Fibroblast of skin of abdomen (primary cell): ENCODE results near the gene RCL1.

Experiments used
- DNase-seq: peaks from one replicate; pipeline ENCODE4 v3.0.0-alpha.2; 2013

The RCL1 gene

DNA sequence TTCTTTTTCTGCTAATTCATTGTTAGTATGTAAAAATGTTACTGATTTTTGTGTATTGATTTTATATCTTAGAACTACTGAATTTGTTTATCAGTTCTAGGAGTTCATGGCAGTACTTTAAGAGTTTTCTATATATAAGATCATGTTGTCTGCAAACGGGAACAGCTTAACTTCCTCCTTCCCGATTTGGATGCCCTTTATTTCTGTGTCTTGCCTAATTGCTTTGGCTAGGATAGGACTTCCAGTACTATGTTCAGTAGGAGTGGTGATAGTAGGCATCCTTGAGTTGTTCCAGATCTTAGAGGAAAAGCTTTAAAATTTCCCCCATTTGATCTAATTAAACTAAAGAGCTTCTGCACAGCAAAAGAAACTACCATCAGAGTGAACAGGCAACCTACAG is 20.1 kb downstream of the RCL1 start:
- DNase-seq = no peak

DNA sequence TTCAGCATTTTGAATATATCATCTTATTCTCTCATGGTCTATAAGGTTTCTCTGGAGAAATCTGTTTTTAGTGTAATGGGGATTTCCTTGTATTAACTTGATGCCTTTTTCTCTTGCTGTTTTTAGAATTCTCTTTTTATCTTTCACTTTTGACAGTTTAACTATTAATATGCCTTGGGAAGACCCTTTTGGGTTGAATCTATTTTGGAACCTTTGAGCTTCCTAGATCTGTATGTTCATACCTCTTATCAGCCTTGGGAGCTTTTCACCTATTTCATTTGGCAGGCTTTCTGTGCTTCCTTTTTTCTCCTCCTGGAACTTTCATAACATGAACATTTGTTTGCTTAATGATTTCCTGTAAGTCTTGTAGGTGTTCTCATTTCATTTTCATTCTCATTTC is 22.2 kb downstream of the RCL1 start:
- DNase-seq = no peak

DNA sequence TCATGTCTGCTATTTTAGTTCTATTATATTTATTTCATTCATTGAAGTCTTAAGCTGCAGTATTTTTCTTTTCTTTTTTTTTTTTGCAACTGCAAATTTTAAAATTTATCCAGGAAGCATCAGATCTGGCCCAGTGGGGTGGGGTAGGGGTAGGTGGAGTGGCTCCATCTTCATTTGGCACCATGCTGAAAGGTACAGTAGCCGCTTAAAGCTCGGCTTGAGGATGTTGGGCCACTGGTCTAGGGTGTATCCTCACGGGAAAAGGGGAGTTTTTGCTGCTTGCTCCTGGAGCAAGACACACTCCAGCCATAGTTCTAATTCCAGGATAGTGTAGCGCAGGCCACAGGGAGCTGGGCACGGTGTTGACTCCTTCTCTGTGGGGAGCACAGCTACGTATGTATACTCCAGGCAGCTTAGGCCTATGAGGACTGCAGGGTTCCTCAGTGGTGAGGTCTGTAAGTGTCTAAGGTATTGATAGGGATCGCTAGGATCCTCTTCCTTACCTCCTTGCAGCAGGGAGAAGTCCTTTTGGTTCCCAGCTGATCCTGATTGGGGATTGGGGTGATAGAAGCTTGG is 22.7 kb downstream of the RCL1 start:
- no peak for DNase-seq

DNA sequence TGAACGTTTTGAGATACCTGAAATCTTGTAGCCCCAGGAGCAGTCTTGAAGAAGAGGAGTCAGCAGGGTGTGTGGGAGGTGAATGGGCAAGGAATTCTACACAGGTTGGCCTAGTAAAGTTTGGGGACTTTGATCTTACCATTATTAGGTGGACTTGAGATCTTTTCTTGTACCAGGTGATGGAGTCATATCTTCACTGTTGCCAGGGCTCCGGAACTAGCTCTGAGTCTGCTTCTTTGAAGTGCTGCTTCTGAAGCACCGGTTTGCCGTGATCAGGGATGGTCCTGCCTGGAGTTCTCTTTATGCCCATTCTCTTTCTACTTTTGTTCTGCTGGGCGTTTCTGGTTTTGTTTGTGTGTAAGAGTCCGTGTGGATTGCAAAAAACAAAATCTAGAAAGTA is 27.4 kb downstream of the RCL1 start:
- DNase-seq = no peak

DNA sequence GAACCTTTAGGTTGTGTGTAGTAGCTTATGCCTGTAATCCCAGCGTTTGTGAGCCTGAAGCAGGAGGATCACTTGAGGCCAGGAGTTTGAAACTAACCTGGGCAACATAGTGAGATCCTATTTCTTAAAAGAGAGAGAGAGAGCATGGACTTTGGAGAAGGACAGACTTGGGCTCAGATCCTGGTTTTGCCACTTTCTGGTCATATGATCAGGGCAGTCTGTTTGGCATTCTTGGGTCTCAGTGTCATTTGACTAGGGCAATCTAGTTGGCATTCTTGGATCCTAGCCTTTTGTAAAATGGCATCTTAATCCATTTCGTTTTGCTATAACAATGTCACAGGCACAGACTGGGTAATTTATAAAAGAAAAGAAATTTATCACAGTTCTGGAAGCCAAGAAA is 28.4 kb downstream of the RCL1 start:
- DNase-seq = no peak

DNA sequence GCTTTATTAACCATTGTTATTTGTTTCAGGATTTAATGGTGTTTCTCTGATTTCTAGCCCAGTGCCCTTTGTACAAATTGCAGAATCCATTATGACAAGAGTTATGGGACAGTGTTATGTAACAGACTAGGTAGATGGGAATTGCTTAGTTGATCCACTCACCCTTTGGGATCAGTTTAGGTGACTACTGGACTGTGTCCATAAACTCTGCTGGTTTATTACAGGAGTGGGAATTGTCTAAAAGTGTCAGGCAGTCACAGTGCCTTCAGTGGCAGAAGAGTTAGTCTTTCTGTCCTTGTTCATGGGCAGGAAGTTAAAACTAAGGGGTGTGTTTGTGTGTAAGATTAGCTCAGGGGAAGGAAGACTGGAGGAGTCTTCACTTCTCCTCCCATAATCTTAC is 29.3 kb downstream of the RCL1 start:
- DNase-seq = no peak

DNA sequence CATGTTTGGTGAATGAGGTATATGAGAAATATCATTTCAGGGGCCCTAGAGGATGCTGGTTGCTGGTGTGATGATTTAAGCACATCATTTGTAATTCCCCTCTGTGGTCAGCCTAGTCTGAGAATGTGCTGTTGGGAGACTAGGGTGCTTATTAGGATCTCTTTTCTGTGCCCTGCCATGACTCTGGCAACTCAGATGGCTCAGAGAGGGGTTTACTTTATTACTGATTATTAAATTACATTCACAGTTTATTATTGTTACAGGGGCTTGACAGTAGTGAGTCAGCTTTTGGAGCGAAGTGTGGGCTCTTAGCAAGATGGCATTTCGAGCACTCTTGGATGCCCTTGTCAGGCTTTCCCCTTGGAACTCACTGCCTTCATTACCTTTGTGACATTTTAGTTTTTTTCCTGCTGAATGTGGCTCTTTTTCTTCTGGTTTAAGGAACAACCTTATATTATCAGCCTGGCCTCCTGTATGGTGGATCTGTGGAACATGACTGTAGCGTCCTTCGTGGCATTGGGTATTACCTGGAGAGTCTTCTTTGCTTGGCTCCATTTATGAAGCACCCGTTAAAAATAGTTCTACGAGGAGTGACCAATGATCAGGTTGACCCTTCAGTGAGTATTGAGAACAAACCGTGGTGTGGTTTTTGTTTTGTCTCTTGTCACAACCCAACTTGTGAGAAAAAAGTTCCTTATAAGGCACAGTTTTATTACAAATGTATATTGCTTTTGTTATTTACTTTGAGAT is 33.8 kb downstream of the RCL1 start:
- DNase-seq = no peak

DNA sequence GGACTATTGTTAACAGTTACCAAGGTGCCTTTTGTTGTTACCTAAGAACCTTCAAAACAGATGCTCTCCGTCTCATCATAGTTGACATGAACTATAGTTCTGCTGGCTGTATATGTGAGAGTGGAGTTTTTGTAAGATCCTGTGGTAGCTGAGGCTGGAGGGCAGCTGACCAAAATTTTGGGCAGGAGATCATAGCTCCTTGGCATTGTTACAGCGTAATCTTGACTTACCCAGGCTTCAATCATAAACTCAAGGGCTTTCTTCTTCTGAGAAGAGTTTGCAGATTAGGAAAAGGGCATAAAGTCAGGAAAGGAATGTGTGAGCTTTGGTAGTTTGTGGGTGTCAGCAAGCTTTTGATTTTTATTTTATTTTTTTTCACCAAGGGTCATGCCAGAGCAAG is 34.5 kb downstream of the RCL1 start:
- no peak for DNase-seq

DNA sequence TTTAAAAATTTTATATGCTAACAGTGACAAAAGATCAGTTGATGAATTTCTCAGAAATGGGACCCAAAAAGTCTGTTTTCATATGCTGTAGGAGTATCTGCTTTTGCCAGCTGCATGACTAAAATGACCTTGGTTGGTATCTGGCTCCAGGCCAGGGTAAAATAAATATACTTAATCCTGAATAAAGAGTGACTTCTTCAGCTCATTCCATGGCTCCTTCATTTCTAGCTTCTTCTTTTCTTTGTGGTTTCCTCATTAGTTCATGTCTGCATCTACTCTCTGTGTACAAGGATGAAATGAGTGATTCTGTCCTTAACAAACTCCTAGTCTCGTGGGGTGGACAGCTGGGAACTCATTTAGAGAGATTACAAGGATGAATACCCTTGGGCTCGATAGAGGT is 36.0 kb downstream of the RCL1 start:
- DNase-seq = peak; percentile 16

DNA sequence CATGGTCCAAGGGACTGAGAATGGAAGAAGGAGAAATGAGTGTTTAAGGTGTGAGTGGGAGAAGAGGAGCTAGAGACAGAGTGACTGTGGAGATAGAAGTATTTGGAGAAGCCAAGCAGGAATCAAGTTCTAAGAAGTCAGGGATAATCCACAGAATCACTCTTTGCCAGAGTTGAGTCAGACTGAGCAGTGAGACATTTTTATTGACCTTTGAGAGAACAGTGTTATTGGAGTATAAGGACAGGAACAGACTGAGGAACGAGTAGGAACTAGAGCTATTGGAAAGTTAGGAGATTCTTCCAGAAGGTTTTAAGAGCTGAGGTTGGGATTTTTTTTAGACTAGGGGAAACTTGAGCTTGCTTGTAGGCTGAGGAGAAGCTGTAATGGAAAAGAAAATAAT is 37.2 kb downstream of the RCL1 start:
- peak; percentile 15 for DNase-seq

DNA sequence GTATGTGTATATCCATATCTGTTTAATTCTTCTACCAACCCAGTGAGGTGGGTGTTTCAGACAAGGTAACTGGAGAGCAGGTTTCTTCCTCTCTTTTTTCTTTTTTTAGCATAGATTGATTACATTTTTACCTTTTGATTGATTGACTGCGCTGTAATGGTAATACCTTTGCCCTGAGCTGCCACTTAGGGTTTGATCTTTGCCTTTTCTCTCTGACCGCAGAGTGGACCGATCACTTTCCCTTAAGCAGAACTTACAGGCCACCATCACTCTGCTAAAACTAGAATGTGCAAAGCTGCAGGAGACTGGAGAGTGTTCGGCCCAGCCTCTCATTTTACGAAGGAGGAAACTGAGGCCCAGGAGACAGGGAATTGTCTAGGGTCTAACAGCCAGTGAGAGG is 38.0 kb downstream of the RCL1 start:
- DNase-seq = no peak

DNA sequence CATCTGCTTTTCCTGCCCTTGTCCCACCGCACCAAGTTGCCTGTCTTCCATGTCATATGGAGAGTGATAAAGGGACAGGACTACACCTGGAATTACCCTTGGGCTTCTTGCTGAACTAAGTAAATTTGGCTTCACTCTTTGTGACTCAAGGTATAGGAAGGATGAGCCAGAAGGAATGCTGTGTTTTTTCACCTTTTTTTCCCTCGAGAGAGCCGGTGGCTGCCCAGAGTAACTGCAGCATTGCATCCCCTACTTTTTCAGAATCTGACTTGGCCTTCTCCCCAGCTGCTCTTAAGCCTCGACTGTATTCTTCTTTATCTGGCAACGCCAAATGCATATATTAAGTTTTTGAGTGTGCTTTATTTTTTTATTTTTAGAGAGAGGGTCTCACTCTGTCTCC is 38.4 kb downstream of the RCL1 start:
- DNase-seq = no peak

DNA sequence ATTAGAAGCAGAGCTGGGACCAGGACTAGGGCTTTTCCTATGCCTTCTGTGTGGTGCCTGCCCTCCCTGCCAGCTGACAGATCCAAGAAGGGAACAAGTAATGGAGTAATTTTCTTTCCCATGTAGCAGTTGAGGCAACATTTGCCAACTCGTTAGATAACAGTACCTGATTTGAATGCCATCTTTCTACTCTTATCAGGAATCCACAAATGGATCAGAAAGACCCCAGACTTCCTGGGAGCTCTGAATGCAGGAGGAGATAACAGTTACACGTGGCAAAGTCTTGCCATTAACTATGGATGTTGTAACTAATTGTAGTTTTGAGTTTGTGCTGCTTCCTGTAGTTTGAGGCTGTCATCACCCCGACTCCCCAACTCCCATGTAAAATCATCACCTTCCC is 39.2 kb downstream of the RCL1 start:
- no peak for DNase-seq

DNA sequence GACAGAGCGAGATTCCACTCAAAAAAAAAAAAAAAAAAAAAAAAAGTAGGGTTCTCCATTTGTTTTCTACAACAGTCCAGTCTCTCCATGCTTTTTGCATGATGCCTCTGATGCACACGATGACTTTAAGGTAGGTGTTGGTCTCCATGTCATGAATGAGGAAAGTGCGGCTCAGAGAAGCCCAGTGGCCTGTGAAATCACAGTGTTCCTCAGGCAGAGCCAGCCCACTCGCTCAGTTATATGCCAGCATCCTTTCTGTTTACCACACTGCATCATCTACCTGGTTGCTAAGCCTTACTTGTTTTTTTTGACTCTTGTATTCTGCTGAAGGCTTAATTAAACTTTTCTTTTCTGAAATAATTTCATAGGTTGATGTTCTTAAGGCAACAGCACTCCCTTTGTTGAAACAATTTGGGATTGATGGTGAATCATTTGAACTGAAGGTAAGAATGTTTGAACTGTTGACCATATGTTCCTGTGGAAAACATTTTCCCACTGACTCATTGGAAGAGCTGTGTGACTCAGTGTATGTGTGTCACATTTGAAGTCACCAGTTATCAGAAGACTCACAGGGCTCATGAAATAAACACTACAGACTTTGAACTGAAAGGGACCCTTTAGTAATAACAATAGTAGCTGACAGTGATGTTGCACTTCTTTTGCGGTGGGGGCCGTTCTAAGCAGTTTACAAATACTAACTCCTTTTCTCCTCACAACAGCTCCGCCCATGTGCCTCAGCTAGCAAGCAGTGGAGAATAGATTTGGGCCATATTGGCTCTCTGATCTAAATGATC is 40.2 kb downstream of the RCL1 start:
- DNase-seq = peak; percentile 91

DNA sequence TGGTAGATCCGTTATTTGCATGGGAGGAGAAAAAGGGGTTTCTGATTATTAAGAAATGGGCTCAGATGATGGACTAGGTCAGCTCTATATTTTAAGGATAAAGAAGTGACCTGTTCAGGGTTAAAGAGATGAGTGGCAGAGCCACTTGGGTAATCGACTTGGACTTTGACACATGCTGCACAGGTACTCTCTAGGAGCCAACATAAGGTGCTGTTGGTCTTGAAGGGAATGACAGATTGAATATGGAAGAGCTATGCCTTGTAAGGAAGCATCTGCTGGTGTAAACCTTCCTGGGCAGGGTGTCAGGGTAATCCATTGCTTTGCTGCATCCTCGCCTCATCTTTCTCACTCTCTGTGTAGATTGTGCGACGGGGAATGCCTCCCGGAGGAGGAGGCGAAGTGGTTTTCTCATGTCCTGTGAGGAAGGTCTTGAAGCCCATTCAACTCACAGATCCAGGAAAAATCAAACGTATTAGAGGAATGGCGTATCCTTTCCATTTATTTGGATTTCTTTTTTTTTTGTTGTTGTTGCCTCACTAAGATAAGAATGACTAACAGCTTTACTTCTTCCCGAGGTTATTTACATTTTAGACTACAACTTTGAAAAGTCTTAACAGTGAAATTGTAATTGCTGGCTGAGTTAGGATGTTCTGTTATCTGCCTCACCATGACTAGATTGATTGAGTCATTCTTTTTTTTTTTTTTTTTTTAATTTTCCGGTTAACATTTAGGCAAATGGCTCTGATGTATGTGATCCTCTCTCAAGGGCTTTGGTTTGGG is 41.2 kb downstream of the RCL1 start:
- no peak for DNase-seq

DNA sequence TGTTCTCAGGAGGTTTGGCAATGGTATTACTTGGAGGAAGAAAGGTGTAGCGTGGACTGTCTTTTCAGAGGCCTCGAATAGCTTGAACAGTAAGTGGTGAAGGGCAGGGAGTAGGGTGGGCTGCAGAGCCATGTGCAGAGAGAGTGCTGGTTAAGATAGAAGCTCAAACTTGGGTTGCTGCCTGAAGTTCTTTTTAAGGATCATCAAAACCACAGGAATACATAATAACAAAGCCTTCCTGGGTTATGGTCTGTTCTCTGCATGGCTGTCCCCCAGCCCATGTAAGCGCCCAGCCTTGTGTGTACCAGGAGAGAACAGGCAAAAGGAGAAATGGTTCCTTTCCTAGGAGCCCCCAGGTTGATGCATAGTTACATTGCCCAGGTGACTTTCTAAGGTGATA is 43.9 kb downstream of the RCL1 start:
- no peak for DNase-seq

DNA sequence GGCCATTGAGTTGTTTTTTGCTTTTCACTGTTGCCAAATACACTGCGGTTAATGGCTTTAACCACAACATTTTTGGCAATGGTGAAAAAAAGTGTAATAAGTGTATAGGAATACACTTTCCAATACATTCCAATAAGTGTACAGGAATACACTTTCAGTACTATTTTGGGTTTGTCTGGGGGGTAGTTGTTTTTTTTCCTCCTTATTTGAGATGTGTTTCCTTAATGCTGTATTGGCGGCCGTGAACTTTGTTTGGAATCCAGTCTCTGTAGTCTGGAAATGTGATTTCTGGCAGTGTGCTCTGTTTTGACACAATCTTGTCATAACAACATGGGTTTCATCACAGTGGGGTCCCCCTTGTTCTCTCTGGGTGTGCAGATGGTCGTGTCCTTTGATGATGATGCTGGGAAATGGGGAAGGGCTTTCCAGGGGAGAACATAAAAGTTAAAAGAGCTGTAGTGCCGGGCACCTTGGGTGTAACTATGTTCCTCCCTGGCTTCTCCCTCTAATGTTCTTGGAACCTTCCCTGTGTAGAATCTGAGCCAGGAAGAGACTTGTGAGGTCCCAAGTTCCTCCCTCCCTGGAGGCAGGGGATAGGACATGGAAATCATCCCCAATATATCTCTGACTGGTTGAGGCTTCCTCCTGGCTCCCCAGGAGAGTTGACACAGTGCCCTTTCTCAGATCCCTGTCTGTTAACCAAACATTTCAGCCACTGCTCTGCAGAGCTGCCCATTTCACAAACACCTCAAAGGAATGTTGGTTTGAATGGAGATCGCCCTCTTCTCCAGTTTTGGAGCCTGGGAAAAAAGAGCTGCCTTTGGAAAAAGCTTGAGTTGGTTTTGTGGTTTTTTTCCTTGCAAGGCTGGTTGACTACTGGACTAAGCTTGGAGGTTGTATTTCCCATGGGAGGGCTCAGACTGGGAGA is 44.8 kb downstream of the RCL1 start:
- DNase-seq = peak; percentile 88

DNA sequence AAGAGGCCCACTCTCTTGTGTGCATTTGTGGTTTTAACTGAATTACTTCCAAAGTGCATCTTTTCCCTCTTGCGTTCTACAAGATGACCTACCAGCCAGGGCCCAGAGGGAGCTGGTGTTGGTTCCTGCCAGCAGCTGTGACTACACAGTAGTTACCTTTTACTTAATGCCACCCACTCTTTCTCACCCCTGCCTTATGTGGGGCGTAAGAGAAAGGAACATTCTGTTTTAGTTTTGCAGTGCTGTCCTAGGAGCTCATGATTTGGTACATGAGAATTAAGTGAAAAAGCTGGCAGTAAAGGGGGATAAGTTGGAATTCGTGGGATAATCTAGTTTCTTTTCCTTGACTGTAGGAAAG is 45.4 kb downstream of the RCL1 start:
- DNase-seq = no peak

DNA sequence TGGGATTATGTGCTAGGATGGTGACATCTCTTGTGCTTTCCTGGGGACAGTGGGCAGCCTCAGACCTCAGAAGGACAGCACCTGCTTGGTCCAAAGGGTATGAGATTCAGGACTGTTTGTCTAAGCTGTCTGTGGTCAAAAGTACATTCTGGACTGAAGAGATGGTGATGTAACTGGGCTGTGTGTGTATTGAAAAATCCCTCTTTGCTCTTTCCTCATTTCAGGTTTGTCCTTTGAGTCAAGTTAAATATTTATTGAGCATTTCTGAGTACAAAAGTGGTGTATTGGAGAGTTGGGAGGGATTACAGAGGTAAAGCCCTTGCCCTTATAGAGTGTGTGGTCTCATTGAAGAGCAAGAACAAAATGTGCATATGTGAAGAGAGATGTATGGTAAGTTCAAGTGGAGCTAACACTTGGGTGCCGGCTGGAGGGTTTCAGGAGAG is 46.7 kb downstream of the RCL1 start:
- no peak for DNase-seq

DNA sequence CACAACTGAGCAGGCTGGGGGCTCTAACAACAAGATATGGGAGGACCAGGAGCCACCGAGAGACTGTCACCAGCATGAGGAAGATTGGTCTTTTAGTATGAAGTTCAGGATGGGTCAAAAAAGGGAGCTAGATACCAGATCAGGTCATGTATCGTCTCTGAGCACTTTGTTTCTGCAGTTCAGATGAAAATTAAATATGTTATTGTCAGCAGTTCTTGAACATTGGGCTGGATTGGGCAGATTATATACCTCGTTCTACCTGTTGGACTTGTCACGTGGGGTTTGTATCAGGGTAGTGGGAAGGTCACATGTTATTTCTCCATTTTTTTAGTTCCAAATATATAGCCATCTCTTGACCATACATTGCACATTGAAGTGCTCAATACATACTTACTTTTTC is 47.3 kb downstream of the RCL1 start:
- no peak for DNase-seq

DNA sequence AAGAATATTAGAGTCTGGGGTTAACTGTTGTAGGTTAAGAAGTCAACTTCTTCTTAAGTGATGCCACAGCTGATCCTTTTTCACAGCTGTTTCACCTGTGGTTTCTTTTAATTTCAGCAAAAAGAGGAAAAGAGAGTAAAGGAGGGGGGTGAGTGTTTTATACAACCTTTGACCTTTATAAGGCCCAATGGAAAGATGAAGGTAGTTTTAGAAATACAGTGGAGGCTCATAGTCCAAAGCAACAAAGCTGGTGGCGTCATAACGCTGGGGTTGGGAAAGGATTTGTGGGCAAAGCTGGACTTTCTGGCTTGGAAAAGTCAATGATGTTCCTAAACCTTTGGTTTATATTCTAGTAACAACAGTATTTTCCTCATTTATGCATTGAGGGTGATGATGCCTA is 49.5 kb downstream of the RCL1 start:
- DNase-seq = no peak

DNA sequence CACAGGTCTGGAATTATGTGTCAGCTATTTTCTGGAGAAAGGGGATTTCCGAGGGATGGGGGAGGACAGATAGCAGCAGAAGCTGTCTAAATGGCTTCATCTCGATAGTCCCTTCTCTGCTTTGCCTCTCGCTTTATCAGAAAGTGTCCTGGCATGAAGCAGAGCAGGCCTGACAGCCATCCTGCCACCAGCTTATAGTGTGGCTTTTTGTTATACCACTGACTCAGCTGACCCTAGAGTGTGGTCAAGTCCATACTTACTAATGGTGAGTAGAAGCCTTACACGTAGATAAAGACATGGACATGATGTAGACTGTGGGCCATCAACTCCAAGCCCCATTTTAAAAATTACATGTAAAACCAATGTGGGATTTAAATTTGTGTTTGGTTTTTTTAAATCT is 50.0 kb downstream of the RCL1 start:
- no peak for DNase-seq
